Measurements from ENCODE around the gene NCBP3. TPM values are rescaled to one million over a fixed set of nuclear protein-coding genes. Genes with fewer than 3 reads are reported as not detected.

The NCBP3 gene
- total RNA-seq, 4 donors from 2014 or later: 24.8 to 41.6 (median 32.2) TPM

DNA sequence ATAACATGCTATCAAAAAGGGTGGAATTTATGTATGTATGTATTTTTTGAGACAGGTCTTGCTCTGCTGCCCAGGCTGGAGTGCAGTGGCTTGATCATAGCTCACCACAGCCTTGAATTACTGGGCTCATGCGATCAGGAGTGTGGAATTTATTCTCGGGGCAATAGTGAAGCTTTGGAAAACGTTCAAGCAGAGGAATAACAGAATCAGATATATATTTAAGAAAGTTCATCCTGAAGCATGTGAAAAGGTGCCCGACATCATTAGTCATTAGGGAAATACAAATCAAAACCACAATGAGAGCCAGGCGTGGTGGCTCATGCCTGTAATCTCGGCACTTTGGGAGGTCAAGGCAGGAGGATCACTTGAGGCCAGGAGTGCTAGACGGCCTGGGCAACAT, 37.3 kb downstream of the NCBP3 start:
- TF ChIP-seq, protein P1, sequence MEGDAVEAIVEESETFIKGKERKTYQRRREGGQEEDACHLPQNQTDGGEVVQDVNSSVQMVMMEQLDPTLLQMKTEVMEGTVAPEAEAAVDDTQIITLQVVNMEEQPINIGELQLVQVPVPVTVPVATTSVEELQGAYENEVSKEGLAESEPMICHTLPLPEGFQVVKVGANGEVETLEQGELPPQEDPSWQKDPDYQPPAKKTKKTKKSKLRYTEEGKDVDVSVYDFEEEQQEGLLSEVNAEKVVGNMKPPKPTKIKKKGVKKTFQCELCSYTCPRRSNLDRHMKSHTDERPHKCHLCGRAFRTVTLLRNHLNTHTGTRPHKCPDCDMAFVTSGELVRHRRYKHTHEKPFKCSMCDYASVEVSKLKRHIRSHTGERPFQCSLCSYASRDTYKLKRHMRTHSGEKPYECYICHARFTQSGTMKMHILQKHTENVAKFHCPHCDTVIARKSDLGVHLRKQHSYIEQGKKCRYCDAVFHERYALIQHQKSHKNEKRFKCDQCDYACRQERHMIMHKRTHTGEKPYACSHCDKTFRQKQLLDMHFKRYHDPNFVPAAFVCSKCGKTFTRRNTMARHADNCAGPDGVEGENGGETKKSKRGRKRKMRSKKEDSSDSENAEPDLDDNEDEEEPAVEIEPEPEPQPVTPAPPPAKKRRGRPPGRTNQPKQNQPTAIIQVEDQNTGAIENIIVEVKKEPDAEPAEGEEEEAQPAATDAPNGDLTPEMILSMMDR (IDR thresholded peaks at IDR 0.05): no peak
- no peak for TF ChIP-seq POLR2A (IDR thresholded peaks at IDR 0.05)
- Histone ChIP-seq H3K4me3 (no peak overlapping the region), H3K4me1 (peaks cover 0 to 7% (median 3%) of the 10 kb centered on the region in 4 donors), H3K9me3 (no peaks in the 10 kb centered on the region), H3K27me3 (no peaks in the 10 kb centered on the region), H3K36me3 (peaks cover 0 to 71% (median 0%) of the 10 kb centered on the region in 3 donors), H3K27ac (no peak overlapping the region)
- no peak for DNase-seq

DNA sequence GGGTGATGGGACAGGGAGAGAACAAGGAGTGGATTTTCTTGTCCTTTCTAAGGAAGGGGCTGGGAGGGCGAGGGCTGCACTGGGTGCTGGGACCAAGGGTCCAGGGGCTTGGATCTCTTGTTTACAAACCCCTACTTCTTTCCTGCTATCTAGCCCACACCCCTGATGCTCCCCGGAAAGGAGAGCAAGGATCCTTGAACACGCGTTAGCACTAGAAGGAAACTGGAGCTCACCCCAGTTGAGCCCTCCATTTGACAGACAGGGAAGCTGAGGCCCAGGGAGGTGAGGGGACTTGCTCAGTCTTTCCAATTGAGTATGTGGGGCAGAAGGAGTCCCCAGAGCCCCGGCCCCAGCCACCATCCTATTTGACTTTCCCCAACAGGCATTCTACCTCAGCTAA, 40.5 kb downstream of the NCBP3 start:
- DNase-seq: no peak
- Histone ChIP-seq H3K4me1 (peaks cover 0 to 7% (median 3%) of the 10 kb centered on the region in 4 donors), H3K4me3 (no peak overlapping the region), H3K9me3 (no peaks in the 10 kb centered on the region), H3K36me3 (peaks cover 0 to 39% (median 0%) of the 10 kb centered on the region in 3 donors), H3K27me3 (no peaks in the 10 kb centered on the region), H3K27ac (no peak overlapping the region)
- TF ChIP-seq, protein P1 (IDR thresholded peaks at IDR 0.05): no peak
- no peak for TF ChIP-seq POLR2A (IDR thresholded peaks at IDR 0.05)

DNA sequence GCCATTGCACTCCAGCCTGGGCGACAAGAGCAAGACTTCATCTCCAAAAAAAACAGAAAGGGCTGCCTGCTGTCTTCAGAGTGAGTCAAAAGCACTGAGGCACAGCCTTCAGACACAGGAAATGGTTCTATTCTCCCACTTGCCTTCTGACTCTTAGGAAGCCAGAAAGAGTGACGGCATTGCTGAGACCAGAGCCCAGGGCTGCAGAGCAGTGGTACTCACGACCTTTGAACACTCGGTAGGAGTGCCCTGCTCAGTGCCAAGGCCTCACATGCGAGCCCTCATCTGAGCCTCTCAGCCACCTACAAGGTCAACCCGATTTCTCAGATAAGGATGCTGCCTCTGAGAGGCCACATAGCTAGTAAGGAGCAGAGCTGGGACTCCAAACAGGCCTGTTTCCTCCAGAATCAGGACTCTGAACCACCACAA, 41.5 kb downstream of the NCBP3 start:
- peak overlapping the region in 2 of 4 donors; percentile 3 to 14 for H3K27ac ChIP-seq
- no peak for DNase-seq
- TF ChIP-seq, protein P1 (IDR thresholded peaks at IDR 0.05): no peak
- TF ChIP-seq POLR2A (IDR thresholded peaks at IDR 0.05): no peak

DNA sequence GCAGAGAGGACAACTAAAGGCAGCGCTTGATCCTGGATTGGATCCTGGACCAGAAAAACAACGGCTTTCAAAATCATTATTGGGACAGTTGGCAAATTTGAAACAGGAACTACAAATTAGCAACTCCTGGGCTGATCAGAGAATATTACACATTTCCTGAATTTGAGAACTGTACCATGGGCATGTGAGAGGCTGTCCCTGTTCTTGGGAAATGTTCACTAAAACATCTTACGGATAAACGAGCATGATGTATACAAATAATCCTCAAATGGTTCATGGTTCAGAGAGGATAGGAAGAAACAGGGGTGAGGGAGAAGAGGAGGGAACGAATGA, 42.8 kb downstream of the NCBP3 start:
- peaks cover 0 to 16% (median 0%) of the 10 kb centered on the region in 3 donors for H3K36me3 ChIP-seq
- peak overlapping the region in 3 of 4 donors; percentile 14 to 78 (median 60) for H3K27ac ChIP-seq
- TF ChIP-seq, protein P1 (IDR thresholded peaks at IDR 0.05): no peak
- TF ChIP-seq POLR2A (IDR thresholded peaks at IDR 0.05): no peak
- no peaks in the 10 kb centered on the region for H3K27me3 ChIP-seq
- no peak overlapping the region for H3K4me3 ChIP-seq
- H3K9me3 ChIP-seq: no peaks in the 10 kb centered on the region
- no peak for DNase-seq
- H3K4me1 ChIP-seq: peaks cover 0 to 7% (median 3%) of the 10 kb centered on the region in 4 donors

More for the DNA sequence above, 41.5 kb downstream of the NCBP3 start:
- Histone ChIP-seq H3K27me3 (no peaks in the 10 kb centered on the region), H3K4me1 (peaks cover 0 to 7% (median 3%) of the 10 kb centered on the region in 4 donors), H3K4me3 (no peak overlapping the region), H3K36me3 (peaks cover 0 to 29% (median 0%) of the 10 kb centered on the region in 3 donors), H3K9me3 (no peaks in the 10 kb centered on the region)

DNA sequence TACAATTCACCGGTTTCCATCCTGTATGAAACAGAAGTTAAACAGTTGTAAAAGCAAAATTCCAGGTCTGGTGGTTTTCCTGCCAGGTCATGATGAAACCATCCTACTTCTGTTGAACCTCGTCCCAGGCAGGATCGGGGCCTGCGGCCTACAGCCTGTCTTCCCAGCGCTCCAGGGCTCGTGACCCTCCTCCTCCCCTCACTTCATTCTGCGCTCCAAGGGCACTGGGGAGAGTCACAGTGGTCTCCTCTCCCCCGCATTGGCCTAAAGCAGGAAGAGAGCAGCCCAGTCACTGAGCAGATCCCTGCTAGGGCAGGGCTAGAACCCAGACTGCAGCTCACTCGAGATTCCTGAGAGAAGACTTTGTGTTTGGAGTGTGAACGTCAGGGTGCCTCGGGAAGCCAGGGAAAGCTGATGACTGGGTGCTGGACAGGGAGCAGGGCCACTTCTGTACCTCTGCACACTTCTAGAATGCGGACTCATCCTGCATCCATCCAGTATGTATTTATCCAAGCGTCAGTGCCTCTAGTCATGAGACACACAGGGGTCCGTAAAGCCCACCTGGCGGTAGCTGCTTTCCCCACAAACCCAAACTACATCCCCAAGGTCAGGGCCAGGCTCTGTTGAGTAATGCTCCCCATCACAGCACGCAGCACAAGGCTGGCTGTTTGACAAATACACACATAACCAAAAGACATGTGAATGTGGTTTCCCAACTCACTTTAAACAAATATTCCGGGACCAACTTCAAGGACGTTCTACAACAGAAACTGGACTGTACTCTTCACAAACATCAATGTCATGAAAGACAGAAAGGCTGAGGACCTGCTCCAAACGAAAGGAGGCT, 43.4 kb downstream of the NCBP3 start:
- H3K4me1 ChIP-seq: peaks cover 0 to 7% (median 3%) of the 10 kb centered on the region in 4 donors
- H3K27me3 ChIP-seq: no peaks in the 10 kb centered on the region
- peaks cover 0 to 10% (median 0%) of the 10 kb centered on the region in 3 donors for H3K36me3 ChIP-seq
- no peaks in the 10 kb centered on the region for H3K9me3 ChIP-seq
- TF ChIP-seq, protein P1 (IDR thresholded peaks at IDR 0.05): no peak
- TF ChIP-seq POLR2A (IDR thresholded peaks at IDR 0.05): no peak
- peak overlapping the region in 3 of 4 donors; percentile 14 to 78 (median 60) for H3K27ac ChIP-seq
- no peak for DNase-seq
- H3K4me3 ChIP-seq: no peak overlapping the region

Measured in Peyer's patch (tissue), 4 donors.